H9 (cell line): ENCODE data around the gene ZNF541. TPM values are rescaled to one million over a fixed set of nuclear protein-coding genes. Genes with fewer than 3 reads are reported as not detected.

Experiments used
- DNase-seq: peaks from one replicate; pipeline ENCODE4 v3.0.0-alpha.2; 2017
- H2AFZ ChIP-seq: one replicate; pipeline ENCODE4 v1.6.1; 2013; ENCODE audit warnings: mild to moderate bottlenecking, low read length, control low read depth, moderate library complexity
- H2AK5ac ChIP-seq: 2 replicates; pipeline ENCODE4 v1.6.1; 2013; ENCODE audit warnings: low read length, control low read depth, mixed read lengths; ENCODE audit not compliant: insufficient read length
- H2BK120ac ChIP-seq: one replicate; pipeline ENCODE4 v1.6.1; 2013; ENCODE audit warnings: low read depth, mild to moderate bottlenecking, low read length, control low read depth, inconsistent platforms; ENCODE audit not compliant: poor library complexity, severe bottlenecking
- H2BK12ac ChIP-seq: 2 replicates; pipeline ENCODE4 v1.6.1; 2013; ENCODE audit warnings: low read length, control low read depth, mixed read lengths, low read depth; ENCODE audit not compliant: insufficient read length
- H2BK15ac ChIP-seq: 2 replicates; pipeline ENCODE4 v1.6.1; 2013; ENCODE audit warnings: low read depth, low read length, control low read depth
- H2BK20ac ChIP-seq: one replicate; pipeline ENCODE4 v1.6.1; 2013; ENCODE audit warnings: low read depth, mild to moderate bottlenecking, low read length, control low read depth, inconsistent platforms; ENCODE audit not compliant: poor library complexity, severe bottlenecking
- H2BK5ac ChIP-seq: 2 replicates; pipeline ENCODE4 v1.6.1; 2013; ENCODE audit warnings: low read length, control low read depth, mixed read lengths; ENCODE audit not compliant: insufficient read length
- H3K14ac ChIP-seq: 2 replicates; pipeline ENCODE4 v1.6.1; 2013; ENCODE audit warnings: low read length, control low read depth; ENCODE audit not compliant: insufficient read depth
- H3K18ac ChIP-seq: 2 replicates; pipeline ENCODE4 v1.6.1; 2013; ENCODE audit warnings: low read depth, mild to moderate bottlenecking, mixed read lengths, low read length, control low read depth; ENCODE audit not compliant: insufficient read length
- H3K23ac ChIP-seq: 2 replicates; pipeline ENCODE4 v1.6.1; 2013; ENCODE audit warnings: low read length, control low read depth, mixed read lengths, low read depth; ENCODE audit not compliant: insufficient read length
- H3K23me2 ChIP-seq: 2 replicates; pipeline ENCODE4 v1.6.1; 2013; ENCODE audit warnings: low read depth, mild to moderate bottlenecking, mixed read lengths, low read length, control low read depth; ENCODE audit not compliant: insufficient read length, poor library complexity, severe bottlenecking
- H3K27ac ChIP-seq: 2 replicates; pipeline ENCODE4 v1.5.1; 2013; ENCODE audit warnings: low read length, control low read depth, mixed read lengths, low read depth; ENCODE audit not compliant: insufficient read length
- H3K27me3 ChIP-seq: 2 replicates; pipeline ENCODE4 v1.6.1; 2013; ENCODE audit warnings: low read length, control low read depth, inconsistent platforms; ENCODE audit not compliant: insufficient read depth
- H3K4ac ChIP-seq: 2 replicates; pipeline ENCODE4 v1.6.1; 2013; ENCODE audit warnings: low read depth, mild to moderate bottlenecking, control low read depth, inconsistent platforms, low read length, moderate library complexity
- H3K4me1 ChIP-seq: 2 replicates; pipeline ENCODE4 v1.6.1; 2013; ENCODE audit warnings: low read length, control low read depth, inconsistent platforms; ENCODE audit not compliant: insufficient read depth
- H3K4me2 ChIP-seq: 2 replicates; pipeline ENCODE4 v1.6.1; 2013; ENCODE audit warnings: low read length, control low read depth, mixed read lengths; ENCODE audit not compliant: insufficient read length, insufficient read depth
- H3K56ac ChIP-seq: 2 replicates; pipeline ENCODE4 v1.6.1; 2013; ENCODE audit warnings: low read depth, mild to moderate bottlenecking, mixed read lengths, low read length, control low read depth; ENCODE audit not compliant: insufficient read length
- H3K79me1 ChIP-seq: 2 replicates; pipeline ENCODE4 v1.6.1; 2013; ENCODE audit warnings: low read depth, mild to moderate bottlenecking, moderate library complexity, low read length, control low read depth, inconsistent platforms; ENCODE audit not compliant: insufficient read depth, poor library complexity, severe bottlenecking
- H3K79me2 ChIP-seq: 2 replicates; pipeline ENCODE4 v1.6.1; 2013; ENCODE audit warnings: low read length, control low read depth, inconsistent platforms; ENCODE audit not compliant: insufficient read depth
- H3K9ac ChIP-seq: 2 replicates; pipeline ENCODE4 v1.6.1; 2013; ENCODE audit warnings: low read length, control low read depth, mixed read lengths; ENCODE audit not compliant: insufficient read length; ENCODE audit errors: extremely low read depth
- H3K9me3 ChIP-seq: one replicate; pipeline ENCODE4 v1.6.1; 2013; ENCODE audit warnings: low read depth, low read length, inconsistent platforms; ENCODE audit not compliant: control insufficient read depth
- H3T11ph ChIP-seq: one replicate; pipeline ENCODE4 v1.6.1; 2013; ENCODE audit warnings: mild to moderate bottlenecking, low read length, control low read depth, inconsistent platforms
- H4K20me1 ChIP-seq: one replicate; pipeline ENCODE4 v1.6.1; 2013; ENCODE audit not compliant: control insufficient read depth, insufficient read length, insufficient read depth
- H4K5ac ChIP-seq: 2 replicates; pipeline ENCODE4 v1.6.1; 2013; ENCODE audit warnings: low read depth, mild to moderate bottlenecking, mixed read lengths, low read length, control low read depth; ENCODE audit not compliant: insufficient read length
- H4K8ac ChIP-seq: replicated peaks from 2 replicates; pipeline ENCODE4 v1.6.1; 2013; ENCODE audit warnings: low read length, control low read depth, mixed read lengths, low read depth; ENCODE audit not compliant: insufficient read length
- H4K91ac ChIP-seq: 2 replicates; pipeline ENCODE4 v1.6.1; 2013; ENCODE audit warnings: low read depth, mild to moderate bottlenecking, moderate library complexity, mixed read lengths, low read length, control low read depth; ENCODE audit not compliant: insufficient read length
- H3K27ac Mint-ChIP-seq, 3 experiments: 2 replicates in 2 of 3; 3 replicates in 1 of 3; pipeline ENCODE4 v1.8.0; 2020 to 2021; ENCODE audit warnings: mixed read lengths in 3 of 3, mild to moderate bottlenecking in 1 of 3, moderate library complexity in 1 of 3
- H3K27me3 Mint-ChIP-seq: 2 replicates; pipeline ENCODE4 v1.8.0; 2021; ENCODE audit warnings: low read depth, mild to moderate bottlenecking, moderate library complexity, mixed read lengths
- H3K36me3 Mint-ChIP-seq, 3 experiments: 2 replicates in 2 of 3; 3 replicates in 1 of 3; pipeline ENCODE4 v1.8.0; 2020 to 2021; ENCODE audit warnings: low read depth in 3 of 3, mixed read lengths in 3 of 3; ENCODE audit not compliant: insufficient read depth in 1 of 3
- H3K4me1 Mint-ChIP-seq, 2 experiments: 2 replicates each; pipeline ENCODE4 v1.8.0; 2020; ENCODE audit warnings: mixed read lengths in 2 of 2
- H3K4me3 Mint-ChIP-seq, 2 experiments: 2 replicates in 1 of 2; 3 replicates in 1 of 2; pipeline ENCODE4 v1.8.0; 2020 to 2021; ENCODE audit warnings: mild to moderate bottlenecking in 2 of 2, mixed read lengths in 2 of 2, moderate library complexity in 1 of 2
- H3K9me3 Mint-ChIP-seq, 2 experiments: 2 replicates in 1 of 2; 3 replicates in 1 of 2; pipeline ENCODE4 v1.8.0; 2020; ENCODE audit warnings: mild to moderate bottlenecking in 2 of 2, mixed read lengths in 2 of 2, moderate library complexity in 1 of 2
- WGBS: extraction: QIAGEN DNeasy Blood & Tissue Kit; methylation state at CpG from one replicate; pipeline ENCODE4 v1.1.7; 2013; ENCODE audit warnings: missing lambda C conversion rate, low lambda C conversion rate, mixed read lengths; ENCODE audit not compliant: insufficient read length; ENCODE audit errors: extremely low coverage; 5-methylcytosine and 5-hydroxymethylcytosine counted together
- total RNA-seq: library from RNA; stranded (reverse); gene quantifications from 2 replicates; pipeline ENCODE4 v1.2.1, GENCODE V29; 2021
- TF ChIP-seq, protein P1 (sequence below): fragments of 200-600 bp; sonication (generic); conservative IDR thresholded peaks from 3 replicates; pipeline ENCODE4 v1.8.0; 2021; ENCODE audit warnings: antibody characterized with exemption, mild to moderate bottlenecking

ZNF541 gene
- total RNA-seq, 1 experiment from 2014 or later = not detected

DNA sequence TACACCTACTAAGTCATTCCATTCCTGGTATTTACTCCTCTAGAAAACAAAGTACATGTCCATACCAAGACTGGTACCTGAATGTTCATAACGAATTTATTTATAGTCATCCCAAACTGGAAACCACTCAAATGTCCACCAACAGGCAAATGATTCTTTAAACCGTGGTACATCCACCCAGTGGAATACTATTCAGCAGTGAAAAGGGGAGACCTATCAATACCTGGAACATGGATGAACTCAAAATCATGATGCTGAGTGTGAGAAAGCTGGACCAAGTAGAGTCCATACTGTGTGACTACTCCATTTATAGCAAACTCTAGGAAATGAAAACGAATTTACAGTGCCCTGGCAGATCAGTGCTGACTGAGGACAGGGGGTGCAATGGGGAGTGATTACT, 46.1 kb downstream of the ZNF541 start:
- Histone ChIP-seq H4K91ac (no peak overlapping the region), H3K27ac (no peak overlapping the region), H2AFZ (no peak overlapping the region), H3K4me1 (no peaks in the 10 kb centered on the region), H3K79me2 (no peaks in the 10 kb centered on the region), H2BK12ac (no peak overlapping the region), H3K9ac (no peak overlapping the region), H3K79me1 (no peaks in the 10 kb centered on the region), H3K23me2 (no peaks in the 10 kb centered on the region), H2BK15ac (no peak overlapping the region), H3K14ac (no peak overlapping the region), H2BK5ac (no peak overlapping the region), H4K20me1 (no peaks in the 10 kb centered on the region), H2BK20ac (no peak overlapping the region), H4K5ac (no peak overlapping the region), H3K27me3 (no peaks in the 10 kb centered on the region), H2AK5ac (no peak overlapping the region), H3T11ph (no peak overlapping the region), H3K9me3 (no peaks in the 10 kb centered on the region), H4K8ac (no peak overlapping the region), H2BK120ac (no peak overlapping the region), H3K4ac (no peak overlapping the region), H3K23ac (no peak overlapping the region), H3K56ac (no peak overlapping the region), H3K4me2 (no peak overlapping the region), H3K18ac (no peak overlapping the region)
- TF ChIP-seq, protein P1, sequence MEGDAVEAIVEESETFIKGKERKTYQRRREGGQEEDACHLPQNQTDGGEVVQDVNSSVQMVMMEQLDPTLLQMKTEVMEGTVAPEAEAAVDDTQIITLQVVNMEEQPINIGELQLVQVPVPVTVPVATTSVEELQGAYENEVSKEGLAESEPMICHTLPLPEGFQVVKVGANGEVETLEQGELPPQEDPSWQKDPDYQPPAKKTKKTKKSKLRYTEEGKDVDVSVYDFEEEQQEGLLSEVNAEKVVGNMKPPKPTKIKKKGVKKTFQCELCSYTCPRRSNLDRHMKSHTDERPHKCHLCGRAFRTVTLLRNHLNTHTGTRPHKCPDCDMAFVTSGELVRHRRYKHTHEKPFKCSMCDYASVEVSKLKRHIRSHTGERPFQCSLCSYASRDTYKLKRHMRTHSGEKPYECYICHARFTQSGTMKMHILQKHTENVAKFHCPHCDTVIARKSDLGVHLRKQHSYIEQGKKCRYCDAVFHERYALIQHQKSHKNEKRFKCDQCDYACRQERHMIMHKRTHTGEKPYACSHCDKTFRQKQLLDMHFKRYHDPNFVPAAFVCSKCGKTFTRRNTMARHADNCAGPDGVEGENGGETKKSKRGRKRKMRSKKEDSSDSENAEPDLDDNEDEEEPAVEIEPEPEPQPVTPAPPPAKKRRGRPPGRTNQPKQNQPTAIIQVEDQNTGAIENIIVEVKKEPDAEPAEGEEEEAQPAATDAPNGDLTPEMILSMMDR = no peak
- H3K9me3 Mint-ChIP-seq = no peaks in the 10 kb centered on the region
- whole genome bisulfite sequencing = no CpG with 5 or more reads among the region's 3 CpGs
- peaks cover 6% of the 10 kb centered on the region for H3K27me3 Mint-ChIP-seq
- peaks cover 0 to under 1% of the 10 kb centered on the region in 2 experiments; a peak in 1 of 4 replicates for H3K4me1 Mint-ChIP-seq
- DNase-seq = no peak
- H3K27ac Mint-ChIP-seq = no peak overlapping the region
- no peaks in the 10 kb centered on the region; a peak in 1 of 7 replicates for H3K36me3 Mint-ChIP-seq
- no peak overlapping the region for H3K4me3 Mint-ChIP-seq
